ENCODE results near the gene RIPK4. TPM values are rescaled to one million over a fixed set of nuclear protein-coding genes. Genes with fewer than 3 reads are reported as not detected.
"Not testable (repeated sequence)": the region's sequence is repeated elsewhere in the genome, so short reads cannot be mapped to it uniquely, and the experiment has no call there.

Gene RIPK4
- total RNA-seq, 2 donors from 2014 or later = 8.4 to 16.2 TPM

GRCh38 chr21:41717573-41718330 is 49.1 kb downstream of the RIPK4 start:
- WGBS, 2 experiments (ENCODE audit: insufficient coverage in 1 of 2, insufficient read length in 1 of 2) = 93 to 95% methylated on average over 12 to 15 of the region's 15 CpGs

DNA sequence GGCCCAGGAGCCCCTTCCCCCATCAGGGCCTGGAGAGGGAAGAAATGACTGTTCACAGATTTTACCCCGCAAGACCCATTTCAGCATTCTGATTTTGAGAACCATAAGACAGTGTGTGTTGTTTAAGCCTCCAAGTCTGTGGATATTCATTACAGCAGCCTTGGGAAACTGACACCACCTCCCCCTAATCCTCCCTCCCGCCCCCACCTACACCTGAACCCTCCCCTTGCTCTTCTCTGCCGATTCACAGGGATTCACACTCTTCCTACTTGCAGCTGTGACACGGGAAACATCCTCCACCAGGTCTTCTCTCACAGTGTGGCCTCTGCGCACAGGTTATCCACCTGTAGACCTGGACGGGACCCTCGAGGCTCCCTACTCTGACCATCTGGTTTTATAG is 50.1 kb downstream of the RIPK4 start:
- no peak overlapping the region for H3K27ac ChIP-seq (ENCODE audit: low read depth, low read length)
- H3K27me3 ChIP-seq (ENCODE audit: control insufficient read depth, insufficient read depth, low read length, poor library complexity, severe bottlenecking) = no peaks in the 10 kb centered on the region
- peak overlapping the region; percentile 94 for H3K27ac Mint-ChIP-seq
- no peaks in the 10 kb centered on the region for H3K27me3 Mint-ChIP-seq (ENCODE audit: insufficient read depth)
- H3K4me3 Mint-ChIP-seq = no peak overlapping the region
- H3K9me3 ChIP-seq (ENCODE audit: control insufficient read depth, low read length) = no peaks in the 10 kb centered on the region
- H3K4me3 ChIP-seq (ENCODE audit: low read length) = no peak overlapping the region
- no peaks in the 10 kb centered on the region for H3K36me3 ChIP-seq (ENCODE audit: control insufficient read depth, insufficient read depth, low read length)
- WGBS, 2 experiments (ENCODE audit: insufficient coverage in 1 of 2, insufficient read length in 1 of 2) = 70 to 85% methylated on average over 5 to 7 of the region's 7 CpGs
- DNase-seq = no peak
- TF ChIP-seq, protein P1, sequence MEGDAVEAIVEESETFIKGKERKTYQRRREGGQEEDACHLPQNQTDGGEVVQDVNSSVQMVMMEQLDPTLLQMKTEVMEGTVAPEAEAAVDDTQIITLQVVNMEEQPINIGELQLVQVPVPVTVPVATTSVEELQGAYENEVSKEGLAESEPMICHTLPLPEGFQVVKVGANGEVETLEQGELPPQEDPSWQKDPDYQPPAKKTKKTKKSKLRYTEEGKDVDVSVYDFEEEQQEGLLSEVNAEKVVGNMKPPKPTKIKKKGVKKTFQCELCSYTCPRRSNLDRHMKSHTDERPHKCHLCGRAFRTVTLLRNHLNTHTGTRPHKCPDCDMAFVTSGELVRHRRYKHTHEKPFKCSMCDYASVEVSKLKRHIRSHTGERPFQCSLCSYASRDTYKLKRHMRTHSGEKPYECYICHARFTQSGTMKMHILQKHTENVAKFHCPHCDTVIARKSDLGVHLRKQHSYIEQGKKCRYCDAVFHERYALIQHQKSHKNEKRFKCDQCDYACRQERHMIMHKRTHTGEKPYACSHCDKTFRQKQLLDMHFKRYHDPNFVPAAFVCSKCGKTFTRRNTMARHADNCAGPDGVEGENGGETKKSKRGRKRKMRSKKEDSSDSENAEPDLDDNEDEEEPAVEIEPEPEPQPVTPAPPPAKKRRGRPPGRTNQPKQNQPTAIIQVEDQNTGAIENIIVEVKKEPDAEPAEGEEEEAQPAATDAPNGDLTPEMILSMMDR (conservative IDR thresholded peaks at IDR 0.05) = no peak
- peaks cover 3% of the 10 kb centered on the region for H3K36me3 Mint-ChIP-seq (ENCODE audit: low read depth)
- H3K4me1 Mint-ChIP-seq = peaks cover 66% of the 10 kb centered on the region
- peaks cover 34% of the 10 kb centered on the region for H3K4me1 ChIP-seq (ENCODE audit: control insufficient read depth, insufficient read depth, low read length)
- H3K9me3 Mint-ChIP-seq = no peaks in the 10 kb centered on the region
- H3K9ac ChIP-seq (ENCODE audit: extremely low read depth, low read length, poor library complexity, severe bottlenecking) = peak overlapping the region; percentile 82

More at GRCh38 chr21:41717573-41718330, 49.1 kb downstream of the RIPK4 start:
- Histone ChIP-seq H3K27me3 (ENCODE audit: control insufficient read depth, insufficient read depth, low read length, poor library complexity, severe bottlenecking) (no peaks in the 10 kb centered on the region), H3K4me3 (ENCODE audit: low read length) (no peak overlapping the region), H3K4me1 (ENCODE audit: control insufficient read depth, insufficient read depth, low read length) (peaks cover 34% of the 10 kb centered on the region), H3K9me3 (ENCODE audit: control insufficient read depth, low read length) (no peaks in the 10 kb centered on the region), H3K27ac (ENCODE audit: low read depth, low read length) (no peak overlapping the region), H3K36me3 (ENCODE audit: control insufficient read depth, insufficient read depth, low read length) (no peaks in the 10 kb centered on the region), H3K9ac (ENCODE audit: extremely low read depth, low read length, poor library complexity, severe bottlenecking) (no peak overlapping the region)
- DNase-seq = no peak
- H3K36me3 Mint-ChIP-seq (ENCODE audit: low read depth) = no peaks in the 10 kb centered on the region
- no peak overlapping the region for H3K27ac Mint-ChIP-seq
- H3K4me3 Mint-ChIP-seq = no peak overlapping the region
- TF ChIP-seq, protein P1 (conservative IDR thresholded peaks at IDR 0.05) = no peak
- no peaks in the 10 kb centered on the region for H3K27me3 Mint-ChIP-seq (ENCODE audit: insufficient read depth)
- H3K4me1 Mint-ChIP-seq = peaks cover 63% of the 10 kb centered on the region
- H3K9me3 Mint-ChIP-seq = no peaks in the 10 kb centered on the region

DNA sequence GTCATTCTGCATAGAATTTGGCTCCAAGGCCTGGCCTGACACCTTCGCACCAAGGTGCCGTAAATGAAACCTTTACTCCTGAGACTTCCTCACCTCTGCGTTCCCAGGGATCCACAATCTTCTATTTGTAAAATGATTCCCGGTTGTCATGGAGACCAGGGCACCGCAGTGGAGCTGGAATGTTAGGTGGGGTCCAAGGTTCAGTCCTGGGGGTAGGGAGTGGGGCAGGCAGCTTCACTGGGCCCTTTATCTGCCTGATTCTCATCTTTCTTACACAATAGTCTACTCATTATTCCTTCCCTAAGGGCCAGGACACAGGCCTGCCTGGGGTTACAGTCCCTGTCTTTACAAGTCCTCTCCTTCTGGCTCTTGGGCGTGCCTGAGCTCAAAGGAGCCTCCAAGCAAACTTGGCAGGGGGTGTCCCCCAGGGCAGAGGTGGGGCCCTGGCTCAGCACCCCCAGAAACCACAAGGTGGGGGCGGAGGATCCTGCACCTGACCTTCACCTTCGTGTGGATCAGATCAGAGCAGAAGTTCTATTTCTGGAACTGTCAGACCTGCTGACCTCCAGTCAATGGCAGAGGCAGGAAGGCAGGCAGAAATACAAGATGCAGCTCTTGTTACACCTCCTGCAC is 51.1 kb downstream of the RIPK4 start:
- peak overlapping the region; percentile 94 for H3K27ac Mint-ChIP-seq
- Histone ChIP-seq H3K27me3 (ENCODE audit: control insufficient read depth, insufficient read depth, low read length, poor library complexity, severe bottlenecking) (no peaks in the 10 kb centered on the region), H3K27ac (ENCODE audit: low read depth, low read length) (peak overlapping the region; percentile 81), H3K36me3 (ENCODE audit: control insufficient read depth, insufficient read depth, low read length) (no peaks in the 10 kb centered on the region), H3K9me3 (ENCODE audit: control insufficient read depth, low read length) (no peaks in the 10 kb centered on the region), H3K9ac (ENCODE audit: extremely low read depth, low read length, poor library complexity, severe bottlenecking) (peak overlapping the region; percentile 82), H3K4me3 (ENCODE audit: low read length) (peak overlapping the region; percentile 43), H3K4me1 (ENCODE audit: control insufficient read depth, insufficient read depth, low read length) (peaks cover 29% of the 10 kb centered on the region)
- peak overlapping the region; percentile 73 for H3K4me3 Mint-ChIP-seq
- H3K27me3 Mint-ChIP-seq (ENCODE audit: insufficient read depth) = no peaks in the 10 kb centered on the region
- TF ChIP-seq, protein P1 (conservative IDR thresholded peaks at IDR 0.05) = no peak
- no peaks in the 10 kb centered on the region for H3K9me3 Mint-ChIP-seq
- H3K4me1 Mint-ChIP-seq = peaks cover 68% of the 10 kb centered on the region
- peak; percentile 72 for DNase-seq
- peaks cover 12% of the 10 kb centered on the region for H3K36me3 Mint-ChIP-seq (ENCODE audit: low read depth)
- 83 to 100% methylated on average over 1 to 8 of the region's 8 CpGs for WGBS, 2 experiments (ENCODE audit: insufficient coverage in 1 of 2, insufficient read length in 1 of 2)

DNA sequence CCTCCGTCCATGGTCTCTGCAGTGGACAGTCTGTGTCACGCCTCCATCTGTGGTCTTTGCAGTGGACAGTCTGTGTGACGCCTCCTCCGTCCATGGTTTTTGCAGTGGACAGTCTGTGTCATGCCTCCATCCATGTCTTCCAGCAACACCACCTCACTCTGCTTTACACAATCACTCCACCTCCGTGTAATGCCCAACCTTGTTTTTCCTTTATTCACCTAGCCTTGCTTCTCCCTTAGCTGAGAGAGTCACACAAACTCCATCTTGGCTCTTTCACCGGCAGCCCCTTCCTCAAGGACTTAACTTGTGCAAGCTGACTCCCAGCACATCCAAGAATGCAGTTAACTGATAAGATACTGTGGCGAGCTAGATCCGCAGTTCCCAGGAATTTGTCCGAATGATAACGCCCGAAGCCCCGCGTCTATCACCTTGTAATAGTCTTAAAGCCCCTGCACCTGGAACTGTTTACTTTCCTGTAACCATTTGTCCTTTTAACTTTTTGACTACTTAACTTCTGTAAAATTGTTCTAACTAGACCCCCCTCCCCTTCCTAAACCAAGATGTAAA is 52.5 kb downstream of the RIPK4 start:
- H3K9me3 ChIP-seq (ENCODE audit: control insufficient read depth, low read length); DNase-seq; H3K36me3 ChIP-seq (ENCODE audit: control insufficient read depth, insufficient read depth, low read length); H3K27me3 ChIP-seq (ENCODE audit: control insufficient read depth, insufficient read depth, low read length, poor library complexity, severe bottlenecking); H3K27me3 Mint-ChIP-seq (ENCODE audit: insufficient read depth); H3K9me3 Mint-ChIP-seq: not testable (repeated sequence)
- Histone ChIP-seq H3K27ac (ENCODE audit: low read depth, low read length) (peak overlapping the region; percentile 46), H3K9ac (ENCODE audit: extremely low read depth, low read length, poor library complexity, severe bottlenecking) (peak overlapping the region; percentile 74), H3K4me1 (ENCODE audit: control insufficient read depth, insufficient read depth, low read length) (peaks cover 27% of the 10 kb centered on the region), H3K4me3 (ENCODE audit: low read length) (peak overlapping the region; percentile 76)
- H3K4me3 Mint-ChIP-seq = peak overlapping the region; percentile 73
- peaks cover 18% of the 10 kb centered on the region for H3K36me3 Mint-ChIP-seq (ENCODE audit: low read depth)
- peak overlapping the region; percentile 94 for H3K27ac Mint-ChIP-seq
- peaks cover 65% of the 10 kb centered on the region for H3K4me1 Mint-ChIP-seq
- WGBS, 2 experiments (ENCODE audit: insufficient coverage in 1 of 2, insufficient read length in 1 of 2) = 53 to 55% methylated on average over 11 to 13 of the region's 13 CpGs

All from endodermal cell (in vitro differentiated cells).